Skeletal muscle satellite cell (primary cell): ENCODE measurements around the gene BOC.

Source experiments
- H3K27me3 ChIP-seq: 2 replicates; pipeline ENCODE4 v1.7.0; 2013; ENCODE audit warnings: low read length; ENCODE audit not compliant: control insufficient read depth, insufficient read depth
- H3K36me3 ChIP-seq: 2 replicates; pipeline ENCODE4 v1.7.0; 2013; ENCODE audit warnings: mild to moderate bottlenecking, control low read depth, low read length; ENCODE audit not compliant: insufficient read depth
- H3K4me1 ChIP-seq: 2 replicates; pipeline ENCODE4 v1.7.0; 2013; ENCODE audit warnings: low read length; ENCODE audit not compliant: control insufficient read depth, insufficient read depth
- H3K4me2 ChIP-seq: 2 replicates; pipeline ENCODE4 v1.7.0; 2013; ENCODE audit warnings: mild to moderate bottlenecking, low read length
- H3K4me3 ChIP-seq: 2 replicates; pipeline ENCODE4 v1.7.0; 2013; ENCODE audit warnings: low read length
- H3K9ac ChIP-seq: 2 replicates; pipeline ENCODE4 v1.7.0; 2013; ENCODE audit warnings: mild to moderate bottlenecking, low read depth, low read length, moderate library complexity
- H3K9me3 ChIP-seq: replicated peaks from 2 replicates; pipeline ENCODE4 v1.7.0; 2013; ENCODE audit warnings: mild to moderate bottlenecking, control low read depth, low read length

Gene BOC

GRCh38 chr3:113295463-113295862 lies 84.1 kb downstream of the BOC start:
- no peak overlapping the region for H3K9ac ChIP-seq
- H3K27me3 ChIP-seq, result no peaks in the 10 kb centered on the region
- no peaks in the 10 kb centered on the region for H3K4me1 ChIP-seq
- H3K9me3 ChIP-seq, result no peaks in the 10 kb centered on the region
- no peak overlapping the region for H3K4me3 ChIP-seq
- peaks cover 3% of the 10 kb centered on the region for H3K36me3 ChIP-seq
- no peak overlapping the region for H3K4me2 ChIP-seq

DNA sequence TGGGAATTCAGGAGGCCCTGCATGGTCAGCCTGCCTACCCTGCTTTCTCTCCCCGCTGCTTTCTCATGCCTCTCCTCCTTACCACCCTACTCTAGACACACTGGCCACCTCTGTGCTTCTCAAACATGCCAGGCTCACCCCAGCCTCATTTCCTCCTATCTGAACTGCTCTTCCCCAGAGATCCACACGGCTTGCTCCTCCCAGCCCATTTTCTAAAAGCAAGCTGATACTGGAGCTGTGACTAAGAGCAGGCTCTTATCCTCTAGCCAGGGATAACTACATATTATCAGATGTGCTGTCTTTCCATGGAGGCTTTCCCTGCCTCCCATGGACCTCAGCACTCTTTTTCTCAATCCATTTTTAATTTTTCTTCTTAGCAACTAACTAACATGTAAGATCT lies 85.9 kb downstream of the BOC start:
- Histone ChIP-seq H3K4me1 (no peaks in the 10 kb centered on the region), H3K36me3 (peaks cover 3% of the 10 kb centered on the region), H3K4me2 (no peak overlapping the region), H3K9ac (no peak overlapping the region), H3K9me3 (no peaks in the 10 kb centered on the region), H3K27me3 (no peaks in the 10 kb centered on the region), H3K4me3 (no peak overlapping the region)

DNA sequence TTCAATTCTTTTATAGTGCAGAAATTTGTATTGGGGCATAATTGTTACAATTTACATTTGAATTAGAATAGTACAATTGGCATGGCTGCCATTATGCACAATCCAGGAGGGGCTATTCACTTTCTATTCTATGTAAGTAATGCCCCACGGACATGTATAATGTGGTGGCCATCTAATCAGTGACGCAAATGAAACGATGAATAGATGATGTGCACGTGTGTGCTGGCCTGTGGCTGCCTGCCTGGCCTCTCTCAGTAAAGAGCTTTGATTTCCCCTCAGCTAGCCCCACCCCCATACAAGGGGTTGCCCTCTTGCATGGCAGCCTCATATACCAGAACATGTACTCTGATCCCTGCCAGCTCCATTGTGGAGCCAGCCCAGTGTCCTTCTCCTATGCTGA lies 86.5 kb downstream of the BOC start:
- no peaks in the 10 kb centered on the region for H3K9me3 ChIP-seq
- peaks cover 3% of the 10 kb centered on the region for H3K36me3 ChIP-seq
- H3K9ac ChIP-seq, result no peak overlapping the region

DNA sequence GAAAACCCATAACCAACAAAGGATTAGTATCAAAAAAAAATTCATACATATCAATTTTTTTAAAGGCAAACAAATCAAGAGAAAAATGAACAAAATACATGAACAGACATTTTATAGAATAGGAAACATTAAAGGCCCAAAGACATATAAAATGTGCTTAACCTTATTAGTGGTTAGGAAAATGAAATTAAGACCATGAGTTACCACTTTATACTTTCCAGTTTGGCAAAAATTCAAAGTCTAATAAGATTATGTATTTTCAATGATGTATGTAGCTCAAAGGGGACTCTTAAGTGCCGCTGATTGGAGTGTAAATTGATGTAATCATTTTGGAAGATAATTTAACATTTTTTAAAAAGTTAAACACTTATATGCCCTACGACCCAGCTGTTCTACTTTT lies 89.2 kb downstream of the BOC start:
- H3K27me3 ChIP-seq, result no peaks in the 10 kb centered on the region
- H3K9me3 ChIP-seq, result no peaks in the 10 kb centered on the region
- no peak overlapping the region for H3K4me3 ChIP-seq
- H3K9ac ChIP-seq, result no peak overlapping the region
- H3K36me3 ChIP-seq, result no peaks in the 10 kb centered on the region
- peaks cover 8% of the 10 kb centered on the region for H3K4me1 ChIP-seq
- H3K4me2 ChIP-seq, result no peak overlapping the region

More for the DNA sequence above, 86.5 kb downstream of the BOC start:
- H3K4me2 ChIP-seq, result no peak overlapping the region
- H3K4me3 ChIP-seq, result no peak overlapping the region
- no peaks in the 10 kb centered on the region for H3K27me3 ChIP-seq
- no peaks in the 10 kb centered on the region for H3K4me1 ChIP-seq

GRCh38 chr3:113304102-113304501 lies 92.7 kb downstream of the BOC start:
- no peak overlapping the region for H3K4me3 ChIP-seq
- peaks cover 8% of the 10 kb centered on the region for H3K4me1 ChIP-seq
- H3K27me3 ChIP-seq, result no peaks in the 10 kb centered on the region
- H3K4me2 ChIP-seq, result no peak overlapping the region
- no peak overlapping the region for H3K9ac ChIP-seq
- H3K36me3 ChIP-seq, result no peaks in the 10 kb centered on the region
- H3K9me3 ChIP-seq, result no peaks in the 10 kb centered on the region

GRCh38 chr3:113304856-113305540 lies 93.6 kb downstream of the BOC start:
- Histone ChIP-seq H3K27me3 (no peaks in the 10 kb centered on the region), H3K4me1 (peaks cover 8% of the 10 kb centered on the region), H3K4me2 (no peak overlapping the region), H3K4me3 (no peak overlapping the region), H3K9me3 (no peaks in the 10 kb centered on the region), H3K36me3 (no peaks in the 10 kb centered on the region), H3K9ac (no peak overlapping the region)

- no peaks in the 10 kb centered on the region for H3K4me1 ChIP-seq
- no peak overlapping the region for H3K9ac ChIP-seq
- no peaks in the 10 kb centered on the region for H3K36me3 ChIP-seq
- no peak overlapping the region for H3K4me3 ChIP-seq
- H3K27me3 ChIP-seq, result no peaks in the 10 kb centered on the region
- H3K9me3 ChIP-seq, result no peaks in the 10 kb centered on the region
- H3K4me2 ChIP-seq, result no peak overlapping the region
Measured at GRCh38 chr3:113310960-113311359, 99.6 kb downstream of the BOC start.

DNA sequence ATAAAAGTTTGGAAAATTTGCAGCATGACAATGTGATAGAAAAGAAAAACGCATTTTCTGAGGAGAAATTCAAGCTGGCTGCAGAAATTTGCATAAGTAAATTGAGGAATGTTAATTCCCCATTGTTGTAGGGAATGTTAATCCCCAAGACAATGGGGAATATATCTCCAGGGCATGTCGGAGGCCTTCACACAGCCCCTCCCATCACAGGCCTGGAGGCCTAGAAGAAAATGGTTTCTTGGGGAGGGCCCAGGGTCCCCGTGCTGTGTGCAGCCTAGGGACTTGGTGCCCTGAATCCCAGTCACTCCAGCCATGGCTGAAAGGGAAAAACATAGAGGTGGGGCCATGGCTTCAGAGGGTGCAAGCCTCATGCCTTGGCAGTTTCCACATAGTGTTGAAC lies 101.1 kb downstream of the BOC start:
- H3K9me3 ChIP-seq, result no peaks in the 10 kb centered on the region
- H3K27me3 ChIP-seq, result no peaks in the 10 kb centered on the region
- H3K4me1 ChIP-seq, result no peaks in the 10 kb centered on the region
- no peak overlapping the region for H3K4me3 ChIP-seq
- no peak overlapping the region for H3K4me2 ChIP-seq
- H3K36me3 ChIP-seq, result no peaks in the 10 kb centered on the region
- no peak overlapping the region for H3K9ac ChIP-seq

GRCh38 chr3:113314923-113315322 lies 103.6 kb downstream of the BOC start:
- H3K4me1 ChIP-seq, result no peaks in the 10 kb centered on the region
- H3K4me3 ChIP-seq, result no peak overlapping the region
- no peaks in the 10 kb centered on the region for H3K36me3 ChIP-seq
- no peaks in the 10 kb centered on the region for H3K9me3 ChIP-seq
- no peak overlapping the region for H3K9ac ChIP-seq
- no peak overlapping the region for H3K4me2 ChIP-seq
- H3K27me3 ChIP-seq, result no peaks in the 10 kb centered on the region

DNA sequence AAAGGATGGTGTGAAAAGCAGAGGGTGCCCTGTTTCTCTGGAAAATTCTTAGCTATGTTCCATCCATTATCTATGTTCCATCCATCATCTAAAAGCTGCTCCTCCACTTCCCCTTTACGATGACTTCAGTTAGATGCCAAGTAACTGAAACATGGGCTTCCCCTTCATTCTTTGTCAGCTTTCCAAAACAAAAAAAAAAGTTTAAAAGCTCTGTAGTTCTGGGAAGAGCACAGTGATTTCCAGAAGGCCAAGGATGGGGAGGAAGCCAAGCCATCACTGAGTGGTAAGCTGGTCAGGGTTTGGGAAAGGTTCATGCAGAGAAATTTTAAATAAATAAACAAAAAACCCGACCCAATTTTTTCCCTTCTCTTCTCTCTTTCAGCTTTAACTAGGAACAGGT lies 118.4 kb downstream of the BOC start:
- H3K4me2 ChIP-seq, result no peak overlapping the region
- no peak overlapping the region for H3K9ac ChIP-seq
- H3K4me3 ChIP-seq, result no peak overlapping the region
- H3K9me3 ChIP-seq, result no peaks in the 10 kb centered on the region
- no peaks in the 10 kb centered on the region for H3K27me3 ChIP-seq
- H3K4me1 ChIP-seq, result no peaks in the 10 kb centered on the region
- no peaks in the 10 kb centered on the region for H3K36me3 ChIP-seq

DNA sequence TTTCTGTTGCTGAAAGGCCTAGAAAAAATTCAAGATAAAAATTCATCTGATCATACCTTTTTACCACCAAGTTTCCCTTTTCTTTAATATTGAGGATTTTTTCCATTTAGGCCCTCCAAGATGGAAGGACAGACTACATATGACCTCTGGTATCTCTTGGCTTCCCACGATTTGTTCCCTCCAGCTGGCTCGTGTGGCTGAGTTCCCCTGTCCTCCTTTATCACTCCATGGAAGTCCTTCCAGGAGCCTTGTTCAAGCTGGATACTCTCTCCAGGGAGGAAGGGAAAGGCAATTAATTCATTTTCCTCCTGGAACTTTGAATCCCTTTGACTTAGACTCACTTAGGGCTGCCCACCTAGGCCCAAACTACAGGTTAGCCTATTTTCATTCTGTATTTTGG lies 119.4 kb downstream of the BOC start:
- Histone ChIP-seq H3K4me2 (no peak overlapping the region), H3K9me3 (no peaks in the 10 kb centered on the region), H3K4me1 (no peaks in the 10 kb centered on the region), H3K36me3 (no peaks in the 10 kb centered on the region), H3K27me3 (no peaks in the 10 kb centered on the region), H3K4me3 (no peak overlapping the region), H3K9ac (no peak overlapping the region)

GRCh38 chr3:113331187-113331586 lies 119.8 kb downstream of the BOC start:
- no peaks in the 10 kb centered on the region for H3K36me3 ChIP-seq
- no peak overlapping the region for H3K9ac ChIP-seq
- no peaks in the 10 kb centered on the region for H3K4me1 ChIP-seq
- no peak overlapping the region for H3K4me3 ChIP-seq
- H3K27me3 ChIP-seq, result no peaks in the 10 kb centered on the region
- H3K9me3 ChIP-seq, result no peaks in the 10 kb centered on the region
- no peak overlapping the region for H3K4me2 ChIP-seq
